ENCODE measurements around the gene BCAR3.
"Not testable (repeated sequence)": the region's sequence is repeated elsewhere in the genome, so short reads cannot be mapped to it uniquely, and the experiment has no call there.

Gene BCAR3

GRCh38 chr1:93667642-93668041 lies 14.0 kb downstream of the BCAR3 start:
- no peak for DNase-seq

GRCh38 chr1:93666613-93667384 lies 14.8 kb downstream of the BCAR3 start:
- no peak for DNase-seq

- DNase-seq = no peak
Measured at GRCh38 chr1:93665015-93665414, 16.6 kb downstream of the BCAR3 start.

- DNase-seq = no peak
Measured at GRCh38 chr1:93663208-93663614, 18.4 kb downstream of the BCAR3 start.

GRCh38 chr1:93662481-93663207 lies 19.0 kb downstream of the BCAR3 start:
- DNase-seq = no peak

GRCh38 chr1:93661829-93662474 lies 19.7 kb downstream of the BCAR3 start:
- DNase-seq = no peak

GRCh38 chr1:93661341-93661740 lies 20.3 kb downstream of the BCAR3 start:
- DNase-seq = not testable (repeated sequence)

GRCh38 chr1:93659822-93660503 lies 21.7 kb downstream of the BCAR3 start:
- no peak for DNase-seq

- no peak for DNase-seq
Measured at GRCh38 chr1:93658188-93658587, 23.4 kb downstream of the BCAR3 start.

- no peak for DNase-seq
Measured at GRCh38 chr1:93656491-93656890, 25.1 kb downstream of the BCAR3 start.

GRCh38 chr1:93653656-93654055 lies 28.0 kb downstream of the BCAR3 start:
- DNase-seq = no peak

GRCh38 chr1:93652323-93652949 lies 29.2 kb downstream of the BCAR3 start:
- no peak for DNase-seq

GRCh38 chr1:93651695-93652094 lies 29.9 kb downstream of the BCAR3 start:
- DNase-seq = no peak

- DNase-seq = not testable (repeated sequence)
Measured at GRCh38 chr1:93650159-93650558, 31.5 kb downstream of the BCAR3 start.

- DNase-seq = no peak
Measured at GRCh38 chr1:93649231-93649630, 32.4 kb downstream of the BCAR3 start.

GRCh38 chr1:93648656-93649055 lies 33.0 kb downstream of the BCAR3 start:
- DNase-seq = no peak

GRCh38 chr1:93641527-93641926 lies 40.1 kb downstream of the BCAR3 start:
- DNase-seq = no peak

- DNase-seq = no peak
Measured at GRCh38 chr1:93640656-93641440, 40.8 kb downstream of the BCAR3 start.

- DNase-seq = no peak
Measured at GRCh38 chr1:93638981-93639380, 42.7 kb downstream of the BCAR3 start.

- no peak for DNase-seq
Measured at GRCh38 chr1:93638307-93638847, 43.3 kb downstream of the BCAR3 start.

- no peak for DNase-seq
Measured at GRCh38 chr1:93636712-93637111, 44.9 kb downstream of the BCAR3 start.
